ENCODE data around the gene MAGI1. TPM values are rescaled to one million over a fixed set of nuclear protein-coding genes. Genes with fewer than 3 reads are reported as not detected.

MAGI1 gene
- polyA plus RNA-seq, 1 experiment: 14.2 TPM

DNA sequence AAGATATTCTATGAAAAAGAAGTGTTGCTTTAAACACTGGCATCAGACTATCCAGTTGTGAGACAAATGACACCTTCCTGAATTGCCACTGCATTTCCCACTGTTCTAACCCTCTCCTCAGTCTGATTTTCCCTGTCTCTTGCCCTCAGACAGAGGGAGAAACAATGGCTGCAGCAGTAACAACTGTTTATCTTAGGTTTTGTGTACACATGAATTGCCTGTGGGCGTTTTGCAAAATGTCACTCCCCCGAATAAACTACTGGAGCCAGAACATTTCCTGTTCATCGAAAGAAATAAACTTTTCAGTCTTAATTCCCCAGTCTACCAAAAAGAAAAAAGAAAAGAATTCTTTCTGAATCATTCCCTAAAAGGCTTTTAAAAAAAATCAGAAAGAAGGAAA is 155.1 kb downstream of the MAGI1 start:
- Histone ChIP-seq H3K4me3 (ENCODE audit: low read depth, low read length) (peak overlapping the region; percentile 5; the same call in 1 of the 2 replicates), H3K9me3 (ENCODE audit: control insufficient read depth, insufficient read depth, low read length) (no peaks in the 10 kb centered on the region), H3K27ac (ENCODE audit: low read depth, low read length) (peak overlapping the region; percentile 11), H3K27me3 (ENCODE audit: control insufficient read depth, insufficient read depth, low read length) (no peaks in the 10 kb centered on the region)
- CTCF ChIA-PET: no interaction called here
- POLR2A ChIA-PET: no interaction called here
- DNase-seq (ENCODE audit: low read depth, low spot score): no peak
- TF ChIP-seq, protein P1, sequence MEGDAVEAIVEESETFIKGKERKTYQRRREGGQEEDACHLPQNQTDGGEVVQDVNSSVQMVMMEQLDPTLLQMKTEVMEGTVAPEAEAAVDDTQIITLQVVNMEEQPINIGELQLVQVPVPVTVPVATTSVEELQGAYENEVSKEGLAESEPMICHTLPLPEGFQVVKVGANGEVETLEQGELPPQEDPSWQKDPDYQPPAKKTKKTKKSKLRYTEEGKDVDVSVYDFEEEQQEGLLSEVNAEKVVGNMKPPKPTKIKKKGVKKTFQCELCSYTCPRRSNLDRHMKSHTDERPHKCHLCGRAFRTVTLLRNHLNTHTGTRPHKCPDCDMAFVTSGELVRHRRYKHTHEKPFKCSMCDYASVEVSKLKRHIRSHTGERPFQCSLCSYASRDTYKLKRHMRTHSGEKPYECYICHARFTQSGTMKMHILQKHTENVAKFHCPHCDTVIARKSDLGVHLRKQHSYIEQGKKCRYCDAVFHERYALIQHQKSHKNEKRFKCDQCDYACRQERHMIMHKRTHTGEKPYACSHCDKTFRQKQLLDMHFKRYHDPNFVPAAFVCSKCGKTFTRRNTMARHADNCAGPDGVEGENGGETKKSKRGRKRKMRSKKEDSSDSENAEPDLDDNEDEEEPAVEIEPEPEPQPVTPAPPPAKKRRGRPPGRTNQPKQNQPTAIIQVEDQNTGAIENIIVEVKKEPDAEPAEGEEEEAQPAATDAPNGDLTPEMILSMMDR (IDR thresholded peaks at IDR 0.05; ENCODE audit: low read depth, low read length): no peak

DNA sequence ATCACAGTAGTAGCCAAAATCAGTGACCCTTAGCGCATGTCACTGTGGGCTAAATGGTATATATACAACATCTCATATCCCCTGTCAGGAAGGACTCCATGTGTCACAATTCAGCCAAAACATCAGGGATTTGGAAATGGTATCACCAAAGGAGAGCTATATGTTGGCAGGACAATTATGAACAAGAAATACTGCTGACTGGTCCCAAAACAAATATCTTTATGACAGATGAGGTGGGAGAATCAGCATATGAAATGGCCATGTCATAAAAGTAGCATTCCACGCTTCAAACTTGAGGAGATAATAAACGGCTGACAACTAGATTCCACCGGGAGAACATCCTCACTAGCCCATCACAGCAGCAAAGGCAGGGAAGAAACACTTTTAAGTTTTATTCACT is 158.4 kb downstream of the MAGI1 start:
- H3K9me3 ChIP-seq (ENCODE audit: control insufficient read depth, insufficient read depth, low read length): no peaks in the 10 kb centered on the region
- CTCF ChIA-PET: interaction anchor here (0.6 kb wide), 1 partner anchor 106 kb away, joined by 4 read pairs; no protein-coding TSS in a partner anchor
- H3K27me3 ChIP-seq (ENCODE audit: control insufficient read depth, insufficient read depth, low read length): no peaks in the 10 kb centered on the region
- DNase-seq (ENCODE audit: low read depth, low spot score): no peak
- POLR2A ChIA-PET: no interaction called here
- TF ChIP-seq, protein P1 (IDR thresholded peaks at IDR 0.05; ENCODE audit: low read depth, low read length): no peak
- no peak overlapping the region for H3K4me3 ChIP-seq (ENCODE audit: low read depth, low read length)
- no peak overlapping the region for H3K27ac ChIP-seq (ENCODE audit: low read depth, low read length)

DNA sequence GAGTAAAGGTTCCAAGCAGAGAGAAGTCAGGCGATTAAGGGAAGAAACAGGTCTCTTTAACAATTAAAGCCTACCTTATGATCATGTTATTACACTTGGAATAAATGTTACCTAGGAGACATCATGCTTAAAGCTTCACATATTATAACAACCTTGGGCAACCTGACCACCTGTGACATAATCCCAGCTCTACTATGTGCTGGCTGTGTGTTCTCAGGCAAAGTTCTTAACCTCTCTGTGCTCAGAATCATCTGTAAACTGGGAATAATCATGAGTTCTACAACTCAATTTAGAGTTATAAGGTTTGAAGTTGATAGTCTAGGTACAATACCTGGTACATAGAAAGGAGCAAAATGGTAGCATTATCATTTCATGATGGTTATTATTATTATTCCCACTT is 159.3 kb downstream of the MAGI1 start:
- ChIA-PET POLR2A (no interaction called here), CTCF (no interaction called here)
- H3K27ac ChIP-seq (ENCODE audit: low read depth, low read length): no peak overlapping the region
- H3K27me3 ChIP-seq (ENCODE audit: control insufficient read depth, insufficient read depth, low read length): no peaks in the 10 kb centered on the region
- TF ChIP-seq, protein P1 (IDR thresholded peaks at IDR 0.05; ENCODE audit: low read depth, low read length): no peak
- no peak overlapping the region for H3K4me3 ChIP-seq (ENCODE audit: low read depth, low read length)
- no peaks in the 10 kb centered on the region for H3K9me3 ChIP-seq (ENCODE audit: control insufficient read depth, insufficient read depth, low read length)
- no peak for DNase-seq (ENCODE audit: low read depth, low spot score)

DNA sequence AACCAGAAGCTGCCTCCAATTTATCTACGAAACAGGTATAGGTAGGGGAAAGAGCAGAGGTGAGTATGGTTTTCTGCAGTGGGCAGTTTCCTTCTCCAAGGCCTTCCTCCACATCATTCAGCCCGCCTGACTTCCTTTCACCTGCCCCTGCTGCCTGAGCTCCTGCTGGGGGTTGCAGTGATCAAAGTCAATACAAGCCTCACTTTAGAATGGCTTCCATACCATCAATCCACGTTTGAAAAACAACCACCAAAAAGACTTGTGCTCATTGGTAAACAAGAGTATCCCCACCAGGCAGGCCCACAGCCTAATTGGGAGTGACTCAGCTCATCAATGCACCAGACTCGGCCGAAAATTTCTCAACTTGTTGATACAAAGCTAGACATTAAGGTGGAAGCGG is 159.9 kb downstream of the MAGI1 start:
- ChIA-PET POLR2A (no interaction called here), CTCF (no interaction called here)
- H3K9me3 ChIP-seq (ENCODE audit: control insufficient read depth, insufficient read depth, low read length): no peaks in the 10 kb centered on the region
- H3K4me3 ChIP-seq (ENCODE audit: low read depth, low read length): no peak overlapping the region
- H3K27me3 ChIP-seq (ENCODE audit: control insufficient read depth, insufficient read depth, low read length): no peaks in the 10 kb centered on the region
- H3K27ac ChIP-seq (ENCODE audit: low read depth, low read length): no peak overlapping the region
- DNase-seq (ENCODE audit: low read depth, low spot score): no peak
- TF ChIP-seq, protein P1 (IDR thresholded peaks at IDR 0.05; ENCODE audit: low read depth, low read length): no peak

DNA sequence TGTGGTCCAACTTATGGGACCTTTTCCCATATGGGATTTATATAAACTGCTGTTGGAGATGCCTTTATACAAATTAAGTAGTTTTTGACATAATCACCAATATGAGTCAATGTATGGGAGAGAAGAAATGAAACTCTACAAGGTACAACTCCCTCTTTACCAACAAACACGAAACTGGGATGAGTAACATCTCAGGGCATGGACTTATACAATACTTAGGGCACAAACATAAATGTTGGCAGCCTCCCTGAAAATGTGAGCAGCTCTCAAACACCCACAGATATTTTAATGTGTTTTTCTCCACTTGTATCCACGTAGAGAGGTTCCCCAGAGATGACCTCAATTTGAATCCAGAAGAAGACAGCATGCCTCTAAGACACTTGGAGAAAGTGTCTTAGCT is 161.6 kb downstream of the MAGI1 start:
- TF ChIP-seq, protein P1 (IDR thresholded peaks at IDR 0.05; ENCODE audit: low read depth, low read length): no peak
- ChIA-PET CTCF (no interaction called here), POLR2A (no interaction called here)
- H3K4me3 ChIP-seq (ENCODE audit: low read depth, low read length): no peak overlapping the region
- H3K9me3 ChIP-seq (ENCODE audit: control insufficient read depth, insufficient read depth, low read length): no peaks in the 10 kb centered on the region
- H3K27ac ChIP-seq (ENCODE audit: low read depth, low read length): no peak overlapping the region
- DNase-seq (ENCODE audit: low read depth, low spot score): no peak
- no peaks in the 10 kb centered on the region for H3K27me3 ChIP-seq (ENCODE audit: control insufficient read depth, insufficient read depth, low read length)
